HepG2 (cell line): ENCODE measurements around the gene CDK6. TPM values are rescaled to one million over a fixed set of nuclear protein-coding genes. Genes with fewer than 3 reads are reported as not detected.
A peak's percentile ranks its signal among the peaks of the same experiment; 100 is the strongest.

Source experiments
- CCDC6 ChIP-seq: sonication (generic); formaldehyde crosslinking; IDR thresholded peaks from 2 replicates; pipeline ENCODE4 v1.8.1; 2022; ENCODE audit warnings: mild to moderate bottlenecking, missing genetic modification reagents, moderate library complexity
- HNF1A ChIP-seq, 2 experiments: sonication (generic) in 1 of 2; formaldehyde crosslinking in 1 of 2; IDR thresholded peaks; 2 replicates each; pipeline versions ENCODE4 v1.4.0 to v1.6.1; 2016 to 2020; ENCODE audit warnings: borderline replicate concordance in 1 of 2, low read depth in 1 of 2, mild to moderate bottlenecking in 1 of 2, missing genetic modification reagents in 1 of 2
- HOXA7 ChIP-seq: sonication (generic); formaldehyde crosslinking; IDR thresholded peaks from 2 replicates; pipeline ENCODE4 v1.8.1; 2022; ENCODE audit warnings: mild to moderate bottlenecking, missing genetic modification reagents, moderate library complexity
- HOXA9 ChIP-seq: sonication (generic); formaldehyde crosslinking; IDR thresholded peaks from 2 replicates; pipeline ENCODE4 v1.8.1; 2022; ENCODE audit warnings: missing genetic modification reagents, mild to moderate bottlenecking, moderate library complexity, borderline replicate concordance
- MAZ ChIP-seq, 2 experiments: sonication (generic) in 1 of 2; formaldehyde crosslinking in 1 of 2; IDR thresholded peaks; 2 replicates each; pipeline versions ENCODE4 v1.5.0 to v1.6.1; 2012 to 2020; ENCODE audit warnings: low read depth in 2 of 2, mild to moderate bottlenecking in 2 of 2, borderline replicate concordance in 1 of 2, improper control_type of control experiment in 1 of 2, low read length in 1 of 2, missing genetic modification reagents in 1 of 2, moderate library complexity in 1 of 2
- NR2F2 ChIP-seq: IDR thresholded peaks from 2 replicates; pipeline ENCODE4 v1.6.1; 2012; ENCODE audit warnings: low read depth, inconsistent platforms, borderline replicate concordance
- POLR2A ChIP-seq, 2 experiments: IDR thresholded peaks; 2 replicates each; pipeline ENCODE4 v1.6.1; 2011; ENCODE audit warnings: low read depth in 2 of 2, low read length in 2 of 2, mild to moderate bottlenecking in 1 of 2, moderate library complexity in 1 of 2; ENCODE audit not compliant: insufficient read depth in 1 of 2
- SRSF9 ChIP-seq: fragments of 200-400 bp; formaldehyde crosslinking; IDR thresholded peaks from 2 replicates; pipeline ENCODE4 v1.6.1; 2018; ENCODE audit warnings: borderline replicate concordance, mild to moderate bottlenecking, low read depth, low read length; ENCODE audit not compliant: insufficient read depth, poor library complexity, severe bottlenecking
- ZBTB3 ChIP-seq: sonication (generic); formaldehyde crosslinking; IDR thresholded peaks from 2 replicates; pipeline ENCODE4 v1.4.0; 2020; ENCODE audit warnings: low read depth, mild to moderate bottlenecking, moderate library complexity, missing genetic modification reagents, borderline replicate concordance
- ZMAT3 ChIP-seq: sonication (generic); formaldehyde crosslinking; conservative IDR thresholded peaks from 2 replicates; pipeline ENCODE4 v1.7.0; 2021; ENCODE audit warnings: missing genetic modification reagents
- ZNF225 ChIP-seq: sonication (generic); formaldehyde crosslinking; IDR thresholded peaks from 2 replicates; pipeline ENCODE4 v1.4.0; 2020; ENCODE audit warnings: mild to moderate bottlenecking, missing genetic modification reagents
- ZNF253 ChIP-seq: sonication (generic); formaldehyde crosslinking; IDR thresholded peaks from 2 replicates; pipeline ENCODE4 v1.8.0; 2022; ENCODE audit warnings: mild to moderate bottlenecking, missing genetic modification reagents, borderline replicate concordance
- ZNF281 ChIP-seq: sonication (generic); formaldehyde crosslinking; IDR thresholded peaks from 2 replicates; pipeline ENCODE4 v1.4.0; 2020; ENCODE audit warnings: missing genetic modification reagents, borderline replicate concordance
- ZNF782 ChIP-seq: sonication (generic); formaldehyde crosslinking; IDR thresholded peaks from 2 replicates; pipeline ENCODE4 v1.4.0; 2020; ENCODE audit warnings: missing genetic modification reagents, mild to moderate bottlenecking, borderline replicate concordance
- polyA plus RNA-seq, 8 experiments: library from polyadenylated mRNA; depleted of rRNA in 3 of 8; stranded (reverse) in 7 of 8; unstranded in 1 of 8; fragments of >200 nt; fragmentation: Illumina TruSeq in 4 of 8; extraction: Trizol in 4 of 8; gene quantifications; 2 replicates each; pipeline versions ENCODE4 v1.2.1 to v1.2.3, GENCODE V29; 2011 to 2016; ENCODE audit warnings: low read depth in 4 of 8, missing spikeins in 1 of 8, mixed read lengths in 1 of 8; ENCODE audit not compliant: insufficient read depth in 1 of 8
- total RNA-seq, 5 experiments: library from RNA; depleted of rRNA; stranded (reverse); fragments of >200 nt; fragmentation: Illumina TruSeq; extraction: Trizol; gene quantifications; 2 replicates each; pipeline ENCODE4 v1.2.3, GENCODE V29; 2016; ENCODE audit warnings: low read depth in 1 of 5
- TF ChIP-seq, protein P1 (sequence below): sonication (generic); formaldehyde crosslinking; IDR thresholded peaks from 2 replicates; pipeline ENCODE4 v1.8.0; 2022; ENCODE audit warnings: mild to moderate bottlenecking, missing genetic modification reagents; ENCODE audit not compliant: insufficient replicate concordance

The CDK6 gene
- total and polyA plus RNA-seq, 2 of the 13 experiments (the other 11 are each of a cell fraction or from before 2014, with no cell fraction given) = 34.6 to 90.8 TPM

GRCh38 chr7:92695308-92696261, 140.8 kb downstream of the CDK6 start (continued):
- TF ChIP-seq HNF1A (IDR thresholded peaks at IDR 0.05; ENCODE audit: low read depth) = peak; percentile 64
- peak; percentile 85; the same call in 1 of the 2 replicates for TF ChIP-seq HNF1A (CRISPR knock-in tag; IDR thresholded peaks at IDR 0.05; ENCODE audit: borderline replicate concordance)
- TF ChIP-seq ZNF225 (CRISPR knock-in tag) = no peak
- TF ChIP-seq, protein P1, sequence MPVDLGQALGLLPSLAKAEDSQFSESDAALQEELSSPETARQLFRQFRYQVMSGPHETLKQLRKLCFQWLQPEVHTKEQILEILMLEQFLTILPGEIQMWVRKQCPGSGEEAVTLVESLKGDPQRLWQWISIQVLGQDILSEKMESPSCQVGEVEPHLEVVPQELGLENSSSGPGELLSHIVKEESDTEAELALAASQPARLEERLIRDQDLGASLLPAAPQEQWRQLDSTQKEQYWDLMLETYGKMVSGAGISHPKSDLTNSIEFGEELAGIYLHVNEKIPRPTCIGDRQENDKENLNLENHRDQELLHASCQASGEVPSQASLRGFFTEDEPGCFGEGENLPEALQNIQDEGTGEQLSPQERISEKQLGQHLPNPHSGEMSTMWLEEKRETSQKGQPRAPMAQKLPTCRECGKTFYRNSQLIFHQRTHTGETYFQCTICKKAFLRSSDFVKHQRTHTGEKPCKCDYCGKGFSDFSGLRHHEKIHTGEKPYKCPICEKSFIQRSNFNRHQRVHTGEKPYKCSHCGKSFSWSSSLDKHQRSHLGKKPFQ (CRISPR knock-in tag) = no peak
- no peak for TF ChIP-seq HOXA9
- TF ChIP-seq SRSF9 = no peak
- TF ChIP-seq POLR2A (IDR thresholded peaks at IDR 0.05; ENCODE audit: insufficient read depth in 1 of 2, low read depth in 2 of 2, low read length in 2 of 2) = peak; percentile 59 to 73; a peak in 2 of 4 replicates
- peak; percentile 56; the same call in 1 of the 2 replicates for TF ChIP-seq ZNF281 (CRISPR knock-in tag)
- no peak for TF ChIP-seq ZNF782 (CRISPR knock-in tag)
- TF ChIP-seq ZNF253 (CRISPR knock-in tag) = no peak
- no peak for TF ChIP-seq MAZ (IDR thresholded peaks at IDR 0.05; ENCODE audit: borderline replicate concordance, low read depth, low read length)
- TF ChIP-seq MAZ (CRISPR knock-in tag; IDR thresholded peaks at IDR 0.05; ENCODE audit: low read depth) = peak; percentile 56; the same call in 1 of the 2 replicates
- no peak for TF ChIP-seq HOXA7 (CRISPR knock-in tag)
- peak; percentile 36; the same call in 1 of the 2 replicates for TF ChIP-seq CCDC6 (CRISPR knock-in tag)
- TF ChIP-seq NR2F2 = peak; percentile 92
- TF ChIP-seq ZMAT3 (CRISPR knock-in tag) = peak; percentile 60; the same call in 1 of the 2 replicates
- TF ChIP-seq ZBTB3 (CRISPR knock-in tag) = peak; percentile 64; the same call in 1 of the 2 replicates
